GM23248 (cell line): ENCODE results near the gene GPANK1. TPM values are rescaled to one million over a fixed set of nuclear protein-coding genes. Genes with fewer than 3 reads are reported as not detected.

Experiments used
- DNase-seq: peaks from one replicate; pipeline ENCODE4 v3.0.0-alpha.2; 2015
- H2AFZ ChIP-seq: fragments of 200-600 bp; sonication (generic); 2 replicates; pipeline ENCODE4 v1.6.1; 2016; ENCODE audit warnings: antibody characterized with exemption
- H3F3A ChIP-seq: fragments of 200-600 bp; sonication (generic); 2 replicates; pipeline ENCODE4 v1.6.1; 2016; ENCODE audit warnings: mild to moderate bottlenecking, antibody characterized with exemption, mixed run types; ENCODE audit not compliant: insufficient read depth
- H3K27ac ChIP-seq: fragments of 200-600 bp; sonication (generic); 2 replicates; pipeline ENCODE4 v1.5.1; 2016; ENCODE audit warnings: mild to moderate bottlenecking
- H3K27me3 ChIP-seq: fragments of 200-600 bp; sonication (generic); replicated peaks from 2 replicates; pipeline ENCODE4 v1.6.1; 2016; ENCODE audit warnings: mild to moderate bottlenecking; ENCODE audit not compliant: insufficient read depth
- H3K36me3 ChIP-seq: fragments of 200-600 bp; sonication (generic); 2 replicates; pipeline ENCODE4 v1.6.1; 2016; ENCODE audit warnings: low read depth, mild to moderate bottlenecking
- H3K4me1 ChIP-seq: fragments of 200-600 bp; sonication (generic); 2 replicates; pipeline ENCODE4 v1.6.1; 2016; ENCODE audit warnings: mild to moderate bottlenecking; ENCODE audit not compliant: insufficient read depth
- H3K4me2 ChIP-seq: fragments of 200-600 bp; sonication (generic); one replicate; pipeline ENCODE4 v1.6.1; 2016; ENCODE audit warnings: mild to moderate bottlenecking; ENCODE audit not compliant: unreplicated experiment
- H3K4me3 ChIP-seq: fragments of 200-600 bp; sonication (generic); 2 replicates; pipeline ENCODE4 v1.5.1; 2016; ENCODE audit warnings: mild to moderate bottlenecking
- H3K79me2 ChIP-seq: fragments of 200-600 bp; sonication (generic); 2 replicates; pipeline ENCODE4 v1.6.1; 2016; ENCODE audit warnings: mild to moderate bottlenecking; ENCODE audit not compliant: insufficient read depth
- H3K9ac ChIP-seq: fragments of 200-600 bp; sonication (generic); 2 replicates; pipeline ENCODE4 v1.6.1; 2016; ENCODE audit warnings: mild to moderate bottlenecking
- H3K9me2 ChIP-seq: fragments of 200-600 bp; sonication (generic); 2 replicates; pipeline ENCODE4 v1.6.1; 2016; ENCODE audit warnings: mixed run types, mild to moderate bottlenecking, moderate library complexity; ENCODE audit not compliant: insufficient read depth
- H3K9me3 ChIP-seq: fragments of 200-600 bp; sonication (generic); one replicate; pipeline ENCODE4 v1.6.1; 2017; ENCODE audit warnings: low read depth
- H4K20me1 ChIP-seq: fragments of 200-600 bp; sonication (generic); 2 replicates; pipeline ENCODE4 v1.6.0; 2016; ENCODE audit not compliant: insufficient read depth
- EZH2 ChIP-seq: fragments of 200-600 bp; sonication (generic); IDR thresholded peaks from 2 replicates; pipeline ENCODE4 v1.6.1; 2018; ENCODE audit warnings: antibody characterized with exemption, mild to moderate bottlenecking; ENCODE audit not compliant: insufficient read depth, poor library complexity, severe bottlenecking
- EZH2phosphoT487 ChIP-seq: fragments of 200-600 bp; sonication (generic); IDR thresholded peaks from 2 replicates; pipeline ENCODE4 v1.6.1; 2018; ENCODE audit warnings: antibody characterized with exemption, moderate library complexity, mild to moderate bottlenecking, low read depth; ENCODE audit not compliant: insufficient read depth
- WGBS, 2 experiments: methylation state at CpG; one replicate each; pipeline ENCODE4 v1.1.6; 2015 to 2017; ENCODE audit warnings: low lambda C conversion rate in 2 of 2, low coverage in 1 of 2; ENCODE audit errors: missing lambda C conversion rate in 2 of 2; 5-methylcytosine and 5-hydroxymethylcytosine counted together
- in situ Hi-C: fragments of 300-500 bp; cut with MboI; formaldehyde crosslinking; loops from 2 replicates; pipeline ENCODE4 v1.15.0; 2020
- microRNA-seq: library from miRNA; unstranded; fragments of <30 nt; microRNA quantifications from one replicate; pipeline ENCODE4, GENCODE V29; 2016; ENCODE audit warnings: borderline number of aligned reads
- polyA plus RNA-seq: library from polyadenylated mRNA; unstranded; fragments of >200 nt; fragmentation: Nextera tagmentation; extraction: Ambion mirVana; gene quantifications from 2 replicates; pipeline ENCODE4 v1.2.1, GENCODE V29; 2016
- small RNA-seq: library from RNA; depleted of rRNA; stranded (forward); fragments of <200 nt; gene quantifications from one replicate; pipeline ENCODE3, GENCODE V24; 2014; ENCODE audit warnings: low read depth, low replicate concordance
- total RNA-seq: library from RNA; depleted of rRNA; stranded (reverse); fragments of >200 nt; shearing (Covaris generic); gene quantifications from 2 replicates; pipeline ENCODE4 v1.2.3, GENCODE V29; 2014; rRNA removed

The GPANK1 gene
- total and polyA plus RNA-seq, 2 experiments from 2014 or later = 10.6 to 19.3 TPM

DNA sequence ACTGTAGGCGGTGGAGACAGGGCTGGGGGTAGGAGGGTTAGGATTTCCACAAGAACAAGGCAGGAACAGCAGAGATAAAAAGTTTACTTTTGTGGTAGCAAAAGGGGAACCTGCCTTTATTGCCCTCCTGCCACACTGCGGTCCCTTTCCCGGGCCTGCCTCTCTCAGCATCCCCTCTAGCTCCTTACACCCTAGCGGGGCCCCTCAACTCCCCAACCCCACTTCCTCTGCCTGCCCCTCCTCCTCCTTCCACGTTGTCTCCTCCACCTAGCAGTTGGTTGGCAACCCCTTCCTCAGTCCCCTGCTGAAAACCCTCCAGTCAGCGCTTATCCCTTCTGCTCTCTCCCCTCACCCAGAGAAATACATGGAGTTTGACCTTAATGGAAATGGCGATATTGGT is 49.0 kb downstream of the GPANK1 start:
- Histone ChIP-seq H3K4me2 (no peak overlapping the region), H3K9me2 (no peaks in the 10 kb centered on the region), H2AFZ (no peak overlapping the region), H4K20me1 (no peaks in the 10 kb centered on the region), H3K27ac (no peak overlapping the region), H3K36me3 (no peaks in the 10 kb centered on the region), H3K4me1 (no peaks in the 10 kb centered on the region), H3F3A (peaks cover 10% of the 10 kb centered on the region), H3K27me3 (no peaks in the 10 kb centered on the region), H3K9ac (no peak overlapping the region), H3K9me3 (no peaks in the 10 kb centered on the region), H3K79me2 (peaks cover 2% of the 10 kb centered on the region), H3K4me3 (no peak overlapping the region)
- WGBS, 2 experiments = 54 to 58% methylated on average over 7 of the region's 7 CpGs
- no peak for TF ChIP-seq EZH2phosphoT487
- TF ChIP-seq EZH2 = no peak
- in situ Hi-C loops = no loop called here
- DNase-seq = no peak

- H3F3A ChIP-seq = peaks cover 10% of the 10 kb centered on the region
- in situ Hi-C loops = no loop called here
- no peaks in the 10 kb centered on the region for H3K9me2 ChIP-seq
- WGBS, 2 experiments = 59 to 68% methylated on average over 6 of the region's 6 CpGs
- H3K4me1 ChIP-seq = no peaks in the 10 kb centered on the region
- H3K4me2 ChIP-seq = no peak within 1 kb of the TSS
- no peaks in the 10 kb centered on the region for H3K9me3 ChIP-seq
- H3K9ac ChIP-seq = no peak within 1 kb of the TSS
- no peaks in the 10 kb centered on the region for H3K79me2 ChIP-seq
- no peak within 1 kb of the TSS for H3K27ac ChIP-seq
- H3K36me3 ChIP-seq = no peaks in the 10 kb centered on the region
- H4K20me1 ChIP-seq = no peaks in the 10 kb centered on the region
- no peak within 1 kb of the TSS for H2AFZ ChIP-seq
- no peaks in the 10 kb centered on the region for H3K27me3 ChIP-seq
- H3K4me3 ChIP-seq = no peak within 1 kb of the TSS
- DNase-seq = no peak
- TF ChIP-seq EZH2phosphoT487 (no peak), EZH2 (no peak)
Measured at GRCh38 chr6:31614684-31615578, 49.9 kb downstream of the GPANK1 start, which contains the start of gene AIF1. TSS of gene AIF1 (plus strand) at chr6:31615234. CDS start at chr6:31615330, 96 bp downstream.

- H3K9me3 ChIP-seq = no peaks in the 10 kb centered on the region
- H4K20me1 ChIP-seq = no peaks in the 10 kb centered on the region
- H3F3A ChIP-seq = peaks cover 4% of the 10 kb centered on the region
- no peaks in the 10 kb centered on the region for H3K27me3 ChIP-seq
- no peaks in the 10 kb centered on the region for H3K79me2 ChIP-seq
- no peak overlapping the region for H3K27ac ChIP-seq
- no peaks in the 10 kb centered on the region for H3K9me2 ChIP-seq
- DNase-seq = no peak
- no peak overlapping the region for H3K4me3 ChIP-seq
- H3K4me1 ChIP-seq = no peaks in the 10 kb centered on the region
- H3K9ac ChIP-seq = no peak overlapping the region
- in situ Hi-C loops = no loop called here
- TF ChIP-seq EZH2phosphoT487 = no peak
- TF ChIP-seq EZH2 = no peak
- WGBS, 2 experiments = 79 to 88% methylated on average over 8 of the region's 8 CpGs
- no peaks in the 10 kb centered on the region for H3K36me3 ChIP-seq
- no peak overlapping the region for H3K4me2 ChIP-seq
- no peak overlapping the region for H2AFZ ChIP-seq
Measured at GRCh38 chr6:31614075-31614619, 50.6 kb downstream of the GPANK1 start.

Small RNAs within 50 kb of the gene (microRNA-seq; reads per million reads assigned to microRNA genes)
- not detected for gene MIR4646
- not detected for gene MIR6832

Small RNAs within 50 kb of the gene (small RNA-seq; reads per million reads assigned to genes)
- gene MIR4646 (not detected), gene MIR6832 (not detected), gene RF00019 (not detected), gene SNORA38 (2.9 reads per million, percentile 72 among the genes with 10 or more reads in this experiment), gene UQCRHP1 (not detected)

Other genes with a start within 250 kb of the GPANK1 start
Only the 30 nearest of the 37 such genes appear.
- gene MCCD1, start 136.0 kb downstream of the GPANK1 start, total RNA-seq = not detected in 2 replicates
- not detected in 2 replicates for gene MCCD1, start 136.0 kb downstream of the GPANK1 start, polyA plus RNA-seq
- gene DDX39B, start 123.0 kb downstream of the GPANK1 start, total RNA-seq = 319 and 415 TPM in 2 replicates
- 197 and 204 TPM in 2 replicates for gene DDX39B, start 123.0 kb downstream of the GPANK1 start, polyA plus RNA-seq
- 0.89 and 1.8 TPM in 2 replicates for gene ATP6V1G2, start 118.4 kb downstream of the GPANK1 start, total RNA-seq
- 2.8 and 3.5 TPM in 2 replicates for gene ATP6V1G2, start 118.4 kb downstream of the GPANK1 start, polyA plus RNA-seq
- 20.4 and 22.9 TPM in 2 replicates for gene NFKBIL1, start 117.4 kb downstream of the GPANK1 start, total RNA-seq
- gene NFKBIL1, start 117.4 kb downstream of the GPANK1 start, polyA plus RNA-seq = 12.3 and 15.0 TPM in 2 replicates
- not detected in 2 replicates for gene LTA, start 92.7 kb downstream of the GPANK1 start, total RNA-seq
- not detected in 2 replicates for gene LTA, start 92.7 kb downstream of the GPANK1 start, polyA plus RNA-seq
- gene TNF, start 89.4 kb downstream of the GPANK1 start, total RNA-seq = not detected in 2 replicates
- gene TNF, start 89.4 kb downstream of the GPANK1 start, polyA plus RNA-seq = 0.11 TPM in 1 of 2 replicates, not detected in the other
- not detected in 2 replicates for gene LTB, start 82.6 kb downstream of the GPANK1 start, total RNA-seq
- 0.23 TPM in 1 of 2 replicates, not detected in the other for gene LTB, start 82.6 kb downstream of the GPANK1 start, polyA plus RNA-seq
- gene LST1, start 78.7 kb downstream of the GPANK1 start, total RNA-seq = not detected in 2 replicates
- gene LST1, start 78.7 kb downstream of the GPANK1 start, polyA plus RNA-seq = not detected in 2 replicates
- gene NCR3, start 72.0 kb downstream of the GPANK1 start, total RNA-seq = not detected in 2 replicates
- gene NCR3, start 72.0 kb downstream of the GPANK1 start, polyA plus RNA-seq = not detected in 2 replicates
- not detected in 2 replicates for gene AIF1, start 49.8 kb downstream of the GPANK1 start, total RNA-seq
- gene AIF1, start 49.8 kb downstream of the GPANK1 start, polyA plus RNA-seq = not detected in 2 replicates
- 46.0 and 50.5 TPM in 2 replicates for gene PRRC2A, start 44.3 kb downstream of the GPANK1 start, total RNA-seq
- 42.5 and 47.2 TPM in 2 replicates for gene PRRC2A, start 44.3 kb downstream of the GPANK1 start, polyA plus RNA-seq
- 161 and 198 TPM in 2 replicates for gene BAG6, start 12.3 kb downstream of the GPANK1 start, total RNA-seq
- gene BAG6, start 12.3 kb downstream of the GPANK1 start, polyA plus RNA-seq = 88.2 and 90.8 TPM in 2 replicates
- 0.76 and 3.3 TPM in 2 replicates for gene APOM, start 9.1 kb downstream of the GPANK1 start, total RNA-seq
- gene APOM, start 9.1 kb downstream of the GPANK1 start, polyA plus RNA-seq = 5.6 and 5.9 TPM in 2 replicates
- 20.3 and 28.5 TPM in 2 replicates for gene C6orf47, start 4.2 kb downstream of the GPANK1 start, total RNA-seq
- gene C6orf47, start 4.2 kb downstream of the GPANK1 start, polyA plus RNA-seq = 19.4 and 19.5 TPM in 2 replicates
- 186 and 256 TPM in 2 replicates for gene CSNK2B, start 1.1 kb upstream of the GPANK1 start, total RNA-seq
- gene CSNK2B, start 1.1 kb upstream of the GPANK1 start, polyA plus RNA-seq = 224 and 229 TPM in 2 replicates
- 2.7 and 7.5 TPM in 2 replicates for gene LY6G5B, start 5.0 kb upstream of the GPANK1 start, total RNA-seq
- 3.9 and 5.9 TPM in 2 replicates for gene LY6G5B, start 5.0 kb upstream of the GPANK1 start, polyA plus RNA-seq
- 1.7 TPM in 1 of 2 replicates, not detected in the other for gene LY6G5C, start 16.1 kb upstream of the GPANK1 start, total RNA-seq
- gene LY6G5C, start 16.1 kb upstream of the GPANK1 start, polyA plus RNA-seq = 5.0 and 5.1 TPM in 2 replicates
- 54.0 and 59.9 TPM in 2 replicates for gene ABHD16A, start 38.3 kb upstream of the GPANK1 start, total RNA-seq
- 48.0 and 48.5 TPM in 2 replicates for gene ABHD16A, start 38.3 kb upstream of the GPANK1 start, polyA plus RNA-seq
- gene LY6G6F, start 41.9 kb upstream of the GPANK1 start, total RNA-seq = not detected in 2 replicates
- not detected in 2 replicates for gene LY6G6F, start 41.9 kb upstream of the GPANK1 start, polyA plus RNA-seq
- gene LY6G6D, start 50.4 kb upstream of the GPANK1 start, total RNA-seq = not detected in 2 replicates
- gene LY6G6D, start 50.4 kb upstream of the GPANK1 start, polyA plus RNA-seq = not detected in 2 replicates
- not detected in 2 replicates for gene LY6G6C, start 56.7 kb upstream of the GPANK1 start, total RNA-seq
- gene LY6G6C, start 56.7 kb upstream of the GPANK1 start, polyA plus RNA-seq = not detected in 2 replicates
- not detected in 2 replicates for gene MPIG6B, start 58.4 kb upstream of the GPANK1 start, total RNA-seq
- gene MPIG6B, start 58.4 kb upstream of the GPANK1 start, polyA plus RNA-seq = not detected in 2 replicates
- 76.6 and 93.3 TPM in 2 replicates for gene DDAH2, start 64.3 kb upstream of the GPANK1 start, total RNA-seq
- gene DDAH2, start 64.3 kb upstream of the GPANK1 start, polyA plus RNA-seq = 77.7 and 90.2 TPM in 2 replicates
- 447 and 576 TPM in 2 replicates for gene CLIC1, start 71.5 kb upstream of the GPANK1 start, total RNA-seq
- 784 and 791 TPM in 2 replicates for gene CLIC1, start 71.5 kb upstream of the GPANK1 start, polyA plus RNA-seq
- gene MSH5, start 75.0 kb upstream of the GPANK1 start, total RNA-seq = 4.3 and 7.1 TPM in 2 replicates
- gene MSH5, start 75.0 kb upstream of the GPANK1 start, polyA plus RNA-seq = 2.0 and 2.9 TPM in 2 replicates
- gene SAPCD1, start 97.7 kb upstream of the GPANK1 start, total RNA-seq = 2.5 TPM in 1 of 2 replicates, not detected in the other
- 0.85 and 1.3 TPM in 2 replicates for gene SAPCD1, start 97.7 kb upstream of the GPANK1 start, polyA plus RNA-seq
- gene VWA7, start 112.3 kb upstream of the GPANK1 start, total RNA-seq = 0.54 TPM in 1 of 2 replicates, not detected in the other
- gene VWA7, start 112.3 kb upstream of the GPANK1 start, polyA plus RNA-seq = 0.37 and 0.56 TPM in 2 replicates
- 47.6 and 66.4 TPM in 2 replicates for gene VARS1, start 130.8 kb upstream of the GPANK1 start, total RNA-seq
- 39.1 and 39.8 TPM in 2 replicates for gene VARS1, start 130.8 kb upstream of the GPANK1 start, polyA plus RNA-seq
- 32.5 and 40.3 TPM in 2 replicates for gene LSM2, start 142.0 kb upstream of the GPANK1 start, total RNA-seq
- gene LSM2, start 142.0 kb upstream of the GPANK1 start, polyA plus RNA-seq = 48.4 and 52.3 TPM in 2 replicates
- gene HSPA1L, start 150.3 kb upstream of the GPANK1 start, total RNA-seq = 1.3 and 1.7 TPM in 2 replicates
- 0.85 and 0.91 TPM in 2 replicates for gene HSPA1L, start 150.3 kb upstream of the GPANK1 start, polyA plus RNA-seq